AG04449 (cell line): ENCODE measurements around the gene ZIC1.

Experiments used
- CTCF ChIA-PET: fragments of 350-600 bp; formaldehyde crosslinking; extraction: SDS; loops from one replicate; lab custom pipeline; 2021; ENCODE audit warnings: antibody characterized with exemption; lab: Yijun Ruan, JAX
- POLR2A ChIA-PET: fragments of 400-600, 350-600 bp; formaldehyde crosslinking; extraction: SDS; loops from one replicate; lab custom pipeline; 2020; ENCODE audit warnings: antibody characterized with exemption, inconsistent platforms; lab: Yijun Ruan, JAX
- DNase-seq: peaks from one replicate; pipeline ENCODE4 v3.0.0-alpha.2; 2010; ENCODE audit warnings: low read depth, low spot score
- H3K4me3 ChIP-seq: 2 replicates; pipeline ENCODE4 v1.5.1; 2011; ENCODE audit warnings: low read depth, mild to moderate bottlenecking, control low read depth, low read length
- TF ChIP-seq, protein P1 (sequence below): IDR thresholded peaks from one replicate; pipeline ENCODE4 v1.5.1; 2011; ENCODE audit warnings: mild to moderate bottlenecking, moderate library complexity, low read length, control low read depth, inconsistent platforms; ENCODE audit not compliant: insufficient read depth; ENCODE audit errors: missing control alignments

The ZIC1 gene

DNA sequence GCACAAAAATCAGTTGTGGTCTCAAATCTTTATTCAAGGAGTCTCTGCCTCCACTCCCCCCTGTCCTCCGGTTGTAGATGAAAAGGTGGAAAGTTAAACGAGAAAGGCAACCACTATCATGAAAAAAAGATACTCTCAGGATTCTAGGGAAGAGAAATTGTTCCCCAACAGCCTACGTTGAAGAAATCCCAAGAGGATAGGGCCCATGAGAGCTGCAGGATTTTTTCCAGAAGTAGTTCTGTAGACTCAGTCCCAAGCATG is 14.3 kb downstream of the ZIC1 start:
- CTCF ChIA-PET: no interaction called here
- no peak overlapping the region for H3K4me3 ChIP-seq

DNA sequence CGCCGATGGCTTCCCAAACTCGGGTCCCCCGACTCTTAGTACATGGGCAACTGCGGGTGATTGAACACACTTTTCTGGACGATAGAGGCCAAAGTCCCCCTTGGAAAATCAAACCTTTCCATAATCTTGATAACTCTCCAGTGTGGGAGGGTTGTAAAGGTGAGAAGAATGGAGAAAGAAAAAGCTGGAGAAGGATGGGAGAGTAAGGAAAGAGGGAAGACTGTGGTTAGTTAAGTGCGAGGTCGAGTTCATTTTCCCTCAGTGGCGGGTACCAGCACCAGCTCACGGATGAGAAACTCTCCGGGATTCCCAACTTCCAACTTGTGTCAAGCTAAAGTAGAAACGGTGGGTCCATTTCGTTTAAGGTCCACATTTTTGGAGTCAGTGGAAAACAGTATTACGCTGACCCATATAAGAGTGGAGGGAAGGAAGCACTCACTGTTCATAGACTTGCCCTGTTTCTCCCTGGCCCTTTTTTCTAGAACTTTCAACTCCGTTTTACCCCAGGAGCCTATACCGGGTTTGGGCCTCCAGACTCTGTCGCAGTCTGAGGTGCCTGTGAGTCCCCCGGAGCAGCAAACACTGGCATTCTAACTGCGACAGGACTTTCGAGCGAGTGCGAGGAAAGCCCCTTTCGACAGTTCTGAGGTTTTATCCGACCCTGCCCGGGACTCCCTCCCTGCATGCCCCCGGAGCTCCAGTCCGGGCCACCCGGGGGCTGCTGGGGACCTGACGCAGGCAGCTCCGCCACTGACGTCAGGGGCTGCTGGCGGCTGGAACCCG is 14.8 kb downstream of the ZIC1 start:
- H3K4me3 ChIP-seq: no peak overlapping the region
- POLR2A ChIA-PET: no interaction called here
- CTCF ChIA-PET: interaction anchor here (0.5 kb wide), 1 partner anchor 295 kb away, joined by 3 read pairs; no protein-coding TSS in a partner anchor

More for the DNA sequence above, 14.3 kb downstream of the ZIC1 start:
- TF ChIP-seq, protein P1, sequence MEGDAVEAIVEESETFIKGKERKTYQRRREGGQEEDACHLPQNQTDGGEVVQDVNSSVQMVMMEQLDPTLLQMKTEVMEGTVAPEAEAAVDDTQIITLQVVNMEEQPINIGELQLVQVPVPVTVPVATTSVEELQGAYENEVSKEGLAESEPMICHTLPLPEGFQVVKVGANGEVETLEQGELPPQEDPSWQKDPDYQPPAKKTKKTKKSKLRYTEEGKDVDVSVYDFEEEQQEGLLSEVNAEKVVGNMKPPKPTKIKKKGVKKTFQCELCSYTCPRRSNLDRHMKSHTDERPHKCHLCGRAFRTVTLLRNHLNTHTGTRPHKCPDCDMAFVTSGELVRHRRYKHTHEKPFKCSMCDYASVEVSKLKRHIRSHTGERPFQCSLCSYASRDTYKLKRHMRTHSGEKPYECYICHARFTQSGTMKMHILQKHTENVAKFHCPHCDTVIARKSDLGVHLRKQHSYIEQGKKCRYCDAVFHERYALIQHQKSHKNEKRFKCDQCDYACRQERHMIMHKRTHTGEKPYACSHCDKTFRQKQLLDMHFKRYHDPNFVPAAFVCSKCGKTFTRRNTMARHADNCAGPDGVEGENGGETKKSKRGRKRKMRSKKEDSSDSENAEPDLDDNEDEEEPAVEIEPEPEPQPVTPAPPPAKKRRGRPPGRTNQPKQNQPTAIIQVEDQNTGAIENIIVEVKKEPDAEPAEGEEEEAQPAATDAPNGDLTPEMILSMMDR: no peak
- DNase-seq: no peak
- POLR2A ChIA-PET: no interaction called here

DNA sequence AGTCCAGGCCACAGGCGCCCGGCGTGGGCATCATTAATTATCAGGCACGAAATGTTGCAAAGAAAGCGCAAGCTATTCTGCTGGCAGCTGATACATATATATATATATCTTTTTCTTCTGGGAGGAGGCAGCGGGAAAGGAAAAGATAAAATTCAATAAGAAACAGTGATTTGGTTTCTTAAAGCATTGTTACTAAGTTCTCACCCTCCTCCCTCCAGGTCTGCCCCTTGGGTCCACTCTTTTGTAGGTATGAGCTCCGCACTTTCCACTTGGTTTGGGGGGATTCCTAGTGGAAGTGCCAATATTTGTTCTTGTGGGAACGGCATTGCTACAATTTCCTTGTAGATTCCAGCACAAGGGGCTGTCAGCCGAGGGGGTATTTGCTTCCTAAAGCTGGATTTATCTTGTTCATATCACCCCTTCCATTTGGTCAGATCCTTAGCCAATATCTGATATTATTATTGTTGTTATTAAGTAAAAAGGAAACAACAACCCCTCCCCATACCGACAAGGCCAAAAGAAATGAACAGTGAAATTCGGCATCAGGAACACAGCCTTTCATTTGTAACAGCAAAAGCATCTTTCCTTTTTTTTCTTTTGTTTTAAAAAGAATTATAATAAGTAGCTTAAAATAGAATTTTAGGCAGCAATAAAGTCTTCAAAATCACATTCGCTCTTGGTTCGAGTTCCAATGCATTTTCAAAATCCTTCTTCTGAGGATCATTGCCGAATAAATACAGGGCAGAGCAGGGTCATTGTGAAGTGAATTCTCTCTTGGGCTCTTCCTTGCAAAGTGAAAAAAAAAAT is 15.6 kb downstream of the ZIC1 start:
- no peak for DNase-seq
- TF ChIP-seq, protein P1: no peak
- POLR2A ChIA-PET: no interaction called here
- CTCF ChIA-PET: interaction anchor here (0.5 kb wide), 1 partner anchor 295 kb away, joined by 3 read pairs; no protein-coding TSS in a partner anchor
- no peak overlapping the region for H3K4me3 ChIP-seq

More for the DNA sequence above, 14.8 kb downstream of the ZIC1 start:
- DNase-seq: no peak
- TF ChIP-seq, protein P1: no peak

DNA sequence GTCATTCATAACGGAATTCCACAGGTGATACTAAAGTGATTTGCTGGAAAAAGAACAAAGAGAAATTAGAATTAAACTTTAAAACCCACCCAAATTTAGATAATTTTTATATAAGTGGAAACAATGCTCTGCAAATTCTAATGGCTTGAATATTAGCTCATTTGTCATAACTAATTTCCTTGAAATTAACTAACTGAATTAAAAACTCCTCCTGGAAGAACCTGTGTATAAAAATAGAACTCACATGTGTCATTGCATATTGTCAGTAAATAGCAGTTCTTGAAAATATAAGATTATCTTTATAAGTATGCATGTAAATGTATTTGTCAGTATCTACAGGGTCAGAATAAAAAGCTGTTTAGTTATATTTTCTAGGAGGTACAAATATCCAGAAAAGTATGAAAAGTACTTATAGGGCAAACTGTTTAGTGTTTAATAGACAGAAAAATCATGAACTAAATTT is 16.3 kb downstream of the ZIC1 start:
- POLR2A ChIA-PET: no interaction called here
- DNase-seq: no peak
- CTCF ChIA-PET: no interaction called here
- TF ChIP-seq, protein P1: no peak
- no peak overlapping the region for H3K4me3 ChIP-seq

DNA sequence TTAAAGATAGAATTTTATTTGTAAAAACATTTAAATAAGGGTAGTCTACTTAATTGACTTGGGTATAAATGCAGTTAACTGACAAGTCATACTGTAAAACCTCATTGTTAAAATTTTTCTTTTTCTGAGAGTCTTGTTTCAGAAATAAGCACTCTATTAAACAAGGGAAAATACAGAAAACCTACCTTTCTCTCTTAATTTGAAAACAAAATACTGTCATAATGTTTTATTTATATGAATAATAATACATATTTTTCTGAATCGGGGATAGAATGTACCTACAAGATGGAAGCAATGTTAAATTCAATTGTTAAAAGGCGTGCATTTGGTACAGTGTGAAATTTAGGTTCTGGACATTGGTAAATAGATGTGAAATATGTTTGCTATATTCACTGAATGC is 17.8 kb downstream of the ZIC1 start:
- ChIA-PET CTCF (no interaction called here), POLR2A (no interaction called here)
- no peak for DNase-seq
- no peak overlapping the region for H3K4me3 ChIP-seq
- TF ChIP-seq, protein P1: no peak

DNA sequence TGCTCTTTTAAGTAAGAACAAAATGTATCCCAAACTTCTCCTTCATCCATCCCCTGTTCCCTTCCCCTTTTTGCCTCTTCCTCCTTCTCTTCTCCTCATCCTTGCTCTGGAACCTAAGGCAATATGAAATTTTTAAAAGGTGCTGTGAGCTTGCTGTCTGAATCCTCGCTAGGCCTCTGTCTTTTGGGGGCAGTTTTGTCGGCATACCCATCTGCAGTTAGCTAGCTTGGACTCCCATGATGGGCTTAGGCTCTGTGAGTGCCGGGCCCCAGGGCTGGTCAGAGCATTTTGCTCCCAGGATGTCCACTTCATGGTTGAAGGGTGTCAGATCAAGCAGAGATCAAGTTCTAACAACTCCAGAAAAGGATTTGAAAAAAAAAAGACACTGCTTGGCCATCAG is 18.6 kb downstream of the ZIC1 start:
- CTCF ChIA-PET: no interaction called here
- POLR2A ChIA-PET: no interaction called here
- TF ChIP-seq, protein P1: no peak
- no peak overlapping the region for H3K4me3 ChIP-seq
- no peak for DNase-seq
